ENCODE results near the gene WASF1.
"Not testable (repeated sequence)": the region's sequence is repeated elsewhere in the genome, so short reads cannot be mapped to it uniquely, and the experiment has no call there.

Gene WASF1

DNA sequence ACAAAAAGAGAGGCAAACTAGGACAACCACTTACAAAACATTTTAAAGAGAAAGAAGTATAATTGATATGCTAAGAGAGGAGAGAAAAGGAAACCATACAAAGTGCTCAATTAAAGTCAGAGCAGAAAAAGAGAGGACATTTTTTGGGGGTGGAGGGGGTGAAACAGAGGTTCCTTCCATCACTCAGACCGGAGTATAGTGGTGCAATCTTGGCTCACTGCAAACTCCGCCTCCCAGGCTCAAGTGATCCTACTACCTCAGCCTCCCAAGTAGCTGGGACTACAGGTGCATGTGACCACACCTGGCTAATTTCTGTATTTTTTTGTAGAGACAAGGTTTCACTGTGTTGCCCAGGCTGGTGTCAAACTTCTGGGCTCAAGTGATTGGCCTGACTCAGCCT, 9.4 kb downstream of the WASF1 start:
- no peak for DNase-seq

DNA sequence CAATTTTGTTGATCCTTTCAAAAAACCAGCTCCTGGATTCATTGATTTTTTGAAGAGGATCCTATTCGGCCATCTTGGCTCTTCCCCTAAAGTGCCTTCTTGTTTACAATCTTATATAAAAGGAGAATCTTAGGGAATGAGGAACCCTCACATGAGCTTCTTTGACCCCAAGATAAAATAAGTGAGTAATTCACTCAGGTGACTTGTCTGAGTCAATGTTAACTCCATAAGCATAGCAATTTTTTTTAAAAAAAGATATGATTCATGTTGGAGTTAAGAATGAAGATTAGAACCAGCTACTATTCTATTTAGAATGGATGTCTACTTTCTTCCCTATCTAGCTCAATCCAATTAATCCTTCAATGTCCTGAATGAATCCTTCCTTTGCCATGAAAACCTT, 21.0 kb downstream of the WASF1 start:
- no peak for DNase-seq

DNA sequence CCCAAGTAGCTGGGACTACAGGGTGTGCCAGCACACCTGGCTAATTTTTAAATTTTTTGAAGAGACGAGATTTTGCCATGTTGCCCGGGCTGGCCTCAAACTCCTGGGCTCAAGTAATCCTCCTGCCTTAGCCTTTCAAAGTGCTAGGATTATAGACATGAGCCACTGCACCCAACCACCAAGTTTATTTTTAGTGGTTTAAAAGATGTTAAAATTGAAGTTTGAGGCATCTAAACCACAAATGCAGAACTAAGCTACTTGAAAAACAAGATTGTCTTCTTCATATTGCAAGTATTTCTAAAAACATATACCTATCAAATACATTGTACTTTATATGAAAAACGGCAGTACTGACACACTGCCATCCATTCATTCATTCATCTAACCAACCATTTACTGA, 31.6 kb downstream of the WASF1 start:
- DNase-seq = no peak

DNA sequence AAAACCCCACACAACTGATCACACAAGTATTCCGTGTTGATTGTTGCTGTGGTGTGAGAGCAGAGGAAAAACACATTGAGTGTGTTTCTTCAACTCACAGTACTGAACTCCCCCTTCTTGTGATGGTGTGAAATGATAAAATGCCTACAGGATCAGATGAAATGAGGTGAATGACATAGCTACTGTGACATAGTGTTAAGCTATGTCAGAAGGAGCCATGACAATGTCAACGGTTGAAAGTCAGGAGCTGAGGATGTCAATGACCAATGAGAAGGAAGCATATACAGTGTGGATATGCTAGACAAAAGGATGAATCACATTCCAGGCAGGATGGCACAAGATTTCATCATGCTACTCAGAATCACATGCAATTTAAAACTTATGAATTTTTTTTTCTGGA, 38.8 kb downstream of the WASF1 start:
- DNase-seq = no peak

DNA sequence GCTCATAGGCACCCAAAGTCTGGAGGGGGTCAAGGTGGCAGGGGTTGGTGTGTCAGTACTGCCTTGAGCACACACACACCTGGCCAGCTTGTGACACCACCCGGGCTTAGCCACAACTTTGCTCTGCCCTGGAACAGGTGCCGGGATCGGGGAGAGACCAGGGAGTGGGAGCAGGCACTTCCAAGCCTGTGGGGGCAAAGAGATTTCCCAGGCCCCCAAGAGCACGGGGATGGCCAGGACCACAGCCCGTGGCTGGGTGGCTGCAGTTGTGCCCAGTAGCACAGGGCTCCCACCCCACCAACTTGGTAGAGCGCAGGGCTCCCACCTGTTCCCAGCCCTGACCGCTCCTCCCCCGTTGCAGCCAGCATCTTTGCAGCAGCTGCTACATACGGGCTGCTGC, 40.4 kb downstream of the WASF1 start:
- no peak for DNase-seq

DNA sequence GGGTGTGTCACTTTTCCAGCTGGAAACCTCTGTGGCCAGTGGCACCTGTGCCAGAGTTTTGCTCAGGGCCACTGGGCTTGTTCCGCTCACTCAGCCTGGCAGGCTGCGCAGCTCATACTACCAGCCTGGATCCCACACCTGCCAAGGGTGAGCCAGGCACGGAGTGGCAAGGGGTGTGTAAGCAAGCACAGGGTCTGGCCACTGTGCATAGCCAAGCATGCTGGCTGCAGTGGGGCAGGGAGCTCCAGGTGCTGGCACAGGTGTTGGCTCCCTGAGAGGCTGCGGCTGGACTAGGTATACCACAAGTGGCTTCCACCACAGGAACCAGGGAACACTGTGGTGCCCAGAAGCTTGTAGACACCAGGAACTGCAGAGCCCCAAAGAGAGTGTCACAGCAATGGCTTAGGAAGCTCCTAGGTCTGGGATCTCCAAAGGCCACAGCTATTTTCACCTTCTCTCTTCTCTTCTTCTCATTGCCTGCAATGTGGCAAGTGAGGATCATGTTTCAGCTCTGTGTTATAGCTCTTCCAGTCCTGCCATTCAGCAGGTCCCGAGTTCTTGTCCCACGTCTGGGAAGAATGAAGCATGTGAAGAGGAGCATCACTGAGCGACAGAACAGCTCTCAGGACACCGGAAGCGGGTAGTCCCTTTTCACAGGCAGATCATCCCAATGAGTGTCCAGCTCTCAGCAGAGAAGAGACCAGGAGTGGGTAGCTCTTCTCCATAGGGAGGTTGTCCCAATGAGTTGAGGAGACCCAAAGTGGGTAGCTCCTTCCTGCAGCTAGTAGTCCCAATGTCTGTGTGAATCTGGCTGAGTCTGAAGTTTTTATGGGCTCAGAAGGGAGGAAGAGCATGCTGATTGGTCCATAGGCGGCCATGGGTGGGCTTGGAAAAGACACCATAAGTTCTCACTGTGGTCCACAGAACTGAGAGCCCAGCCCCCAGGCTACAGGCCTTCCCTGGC, 41.3 kb downstream of the WASF1 start:
- DNase-seq = no peak

DNA sequence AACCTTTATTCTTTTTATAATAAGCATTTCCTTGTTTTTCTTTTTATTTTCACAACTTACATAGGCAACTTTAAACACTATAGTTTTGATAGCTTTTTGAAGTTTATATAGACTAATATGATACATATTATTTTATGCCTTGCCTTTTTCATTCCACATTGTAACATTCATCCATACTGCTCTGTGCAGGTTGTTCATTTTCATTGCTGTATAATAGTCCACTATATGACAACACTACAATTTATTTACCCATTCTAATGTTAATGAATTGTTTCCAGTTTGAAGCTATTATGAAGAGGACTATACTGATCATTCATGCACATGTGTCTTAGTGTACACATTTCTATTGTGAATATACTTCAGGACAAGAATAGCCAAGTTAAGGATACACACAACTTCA, 49.1 kb downstream of the WASF1 start:
- no peak for DNase-seq

GRCh38 chr6:110128418-110128817, 51.1 kb downstream of the WASF1 start:
- no peak for DNase-seq

- DNase-seq = no peak
Measured at GRCh38 chr6:110125361-110125760, 54.1 kb downstream of the WASF1 start.

DNA sequence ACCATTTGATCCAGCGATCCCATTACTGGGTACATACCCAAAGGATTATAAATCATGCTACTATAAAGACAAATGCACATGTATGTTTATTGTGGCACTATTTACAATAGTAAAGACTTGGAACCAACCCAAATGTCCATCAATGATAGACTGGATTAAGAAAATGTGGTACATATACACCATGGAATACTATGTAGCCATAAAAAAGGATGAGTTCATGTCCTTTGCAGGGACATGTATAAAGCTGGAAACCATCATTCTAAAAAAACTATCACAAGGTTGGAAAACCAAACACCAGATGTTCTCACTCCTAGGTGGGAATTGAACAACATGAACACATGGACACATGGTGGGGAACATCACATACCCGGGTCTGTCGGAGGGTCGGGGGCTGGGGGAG, 57.8 kb downstream of the WASF1 start:
- not testable (repeated sequence) for DNase-seq

DNA sequence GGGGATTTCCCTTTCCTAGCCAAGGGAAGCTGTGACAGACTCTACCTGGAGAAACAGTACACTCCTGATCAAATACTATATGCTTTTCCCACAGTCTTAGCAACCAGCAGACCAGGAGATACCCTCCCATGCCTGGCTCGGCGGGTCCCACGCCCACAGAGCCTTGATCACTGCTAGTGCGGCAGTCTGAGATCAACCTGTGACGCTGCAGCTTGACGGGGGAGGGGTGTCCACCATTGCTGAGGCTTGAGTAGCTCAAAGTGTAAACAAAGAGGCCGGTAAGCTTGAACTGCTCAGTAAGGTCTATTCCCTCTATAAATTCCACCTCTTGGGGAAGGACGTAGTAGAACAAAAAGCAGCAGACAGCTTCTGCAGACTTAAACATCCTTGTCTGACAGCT, 63.2 kb downstream of the WASF1 start:
- DNase-seq = no peak

DNA sequence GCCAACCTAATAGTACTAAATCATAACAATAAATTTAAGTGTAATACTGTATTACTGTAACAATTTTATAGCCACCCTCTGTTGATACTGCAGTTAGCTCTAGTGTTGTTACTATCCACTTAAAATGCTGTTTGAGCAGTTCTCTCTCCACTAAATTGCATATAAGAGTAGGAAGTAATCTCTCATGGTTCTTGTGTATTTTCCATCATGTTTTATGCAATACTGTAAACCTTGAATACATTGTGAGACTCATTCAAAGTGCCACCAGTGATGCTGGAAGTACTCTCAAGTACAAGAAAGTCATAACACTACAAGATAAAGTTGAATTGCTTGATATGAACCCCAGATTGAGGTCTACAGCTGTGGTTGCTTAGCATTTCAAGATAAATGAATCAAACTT, 65.5 kb downstream of the WASF1 start:
- no peak for DNase-seq

GRCh38 chr6:110105296-110105695, 74.2 kb downstream of the WASF1 start:
- DNase-seq = no peak

GRCh38 chr6:110103260-110103659, 76.2 kb downstream of the WASF1 start:
- no peak for DNase-seq

DNA sequence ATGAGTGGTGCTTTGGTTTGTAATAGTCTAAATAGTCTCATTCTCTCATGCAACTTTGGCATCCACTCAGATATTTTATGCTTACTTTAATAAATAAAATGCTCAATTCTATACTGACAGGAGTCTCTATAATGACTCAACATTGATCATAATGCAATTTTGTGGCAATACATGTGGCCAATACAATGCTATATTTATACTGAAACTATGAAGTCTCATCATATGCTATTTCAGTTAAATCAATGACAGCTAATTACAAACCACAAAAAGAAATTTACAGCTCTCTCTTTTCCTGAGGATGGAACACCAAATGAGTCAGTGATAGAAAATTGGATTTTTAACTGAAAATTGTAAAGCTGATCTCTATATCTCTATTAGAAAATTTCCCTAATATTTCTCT, 77.1 kb downstream of the WASF1 start:
- DNase-seq = no peak

DNA sequence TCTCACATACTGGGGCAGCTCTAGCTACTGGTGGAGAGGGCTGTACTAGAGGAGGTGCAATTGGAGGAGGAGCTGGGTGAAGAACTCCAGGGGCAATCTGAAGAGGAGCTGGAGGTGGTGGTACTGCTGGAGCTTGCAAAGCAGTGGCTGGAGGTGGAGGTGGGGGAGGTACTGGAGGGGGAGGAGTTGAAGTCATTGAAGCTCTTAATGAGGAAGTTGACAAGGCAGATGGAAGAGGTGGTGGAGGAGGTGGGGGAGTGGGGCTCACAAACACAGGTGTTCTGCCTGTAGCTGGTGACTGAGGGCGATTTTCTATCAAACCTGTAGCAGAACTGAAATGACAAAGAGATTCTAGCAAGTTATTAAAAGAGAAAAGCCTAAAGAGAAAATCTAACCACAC, 77.6 kb downstream of the WASF1 start:
- DNase-seq = no peak

DNA sequence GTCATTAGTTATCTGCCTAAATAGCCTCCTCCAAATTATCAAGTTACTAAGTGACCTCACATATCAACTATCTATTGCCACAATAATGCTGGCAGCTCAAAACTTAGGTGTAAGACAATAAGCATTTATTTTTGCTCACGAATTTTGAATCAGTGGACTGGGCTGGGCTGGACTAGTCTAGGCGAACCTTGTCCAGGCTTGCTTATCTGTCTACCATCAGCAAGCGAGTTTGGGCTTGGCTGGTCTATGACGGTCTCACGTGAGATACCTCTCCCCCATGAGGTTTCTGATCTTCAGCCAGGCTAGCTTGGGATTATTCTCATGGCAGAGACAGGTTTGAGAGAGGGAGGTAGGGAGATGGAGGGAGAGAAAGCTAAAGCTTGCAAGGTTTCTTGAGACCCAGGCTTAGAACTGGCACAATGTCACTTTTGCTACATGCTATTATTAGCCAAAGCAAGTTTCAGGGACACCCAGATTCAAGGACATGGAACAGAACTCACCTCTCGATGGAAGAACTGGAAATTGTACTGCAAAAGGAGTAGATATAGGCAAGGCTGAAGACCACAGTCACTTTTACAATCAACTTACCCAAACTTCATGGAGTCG, 80.9 kb downstream of the WASF1 start:
- DNase-seq = no peak

- no peak for DNase-seq
Measured at GRCh38 chr6:110097443-110097842, 82.0 kb downstream of the WASF1 start.

DNA sequence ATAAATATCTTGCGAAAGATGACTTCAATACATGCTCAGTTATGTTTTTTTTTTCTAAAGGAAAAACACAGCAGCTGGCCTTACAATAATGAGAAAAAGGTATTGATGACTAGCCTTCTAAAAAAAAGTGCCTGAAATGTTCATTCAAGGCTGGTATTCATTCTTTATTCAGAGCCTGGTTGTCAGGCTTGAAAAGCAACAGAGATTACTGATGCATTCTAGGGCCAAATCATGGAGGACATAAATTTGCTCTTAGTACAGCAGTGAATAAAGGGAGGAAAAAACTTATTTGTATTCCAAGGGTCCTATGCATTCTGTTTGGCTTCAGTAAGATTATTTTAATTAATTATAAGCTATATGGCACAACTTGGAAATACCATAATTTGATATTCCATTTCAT, 83.5 kb downstream of the WASF1 start:
- DNase-seq = no peak

- no peak for DNase-seq
Measured at GRCh38 chr6:110095101-110095500, 84.4 kb downstream of the WASF1 start.

GRCh38 chr6:110093981-110094380, 85.5 kb downstream of the WASF1 start:
- DNase-seq = no peak

DNA sequence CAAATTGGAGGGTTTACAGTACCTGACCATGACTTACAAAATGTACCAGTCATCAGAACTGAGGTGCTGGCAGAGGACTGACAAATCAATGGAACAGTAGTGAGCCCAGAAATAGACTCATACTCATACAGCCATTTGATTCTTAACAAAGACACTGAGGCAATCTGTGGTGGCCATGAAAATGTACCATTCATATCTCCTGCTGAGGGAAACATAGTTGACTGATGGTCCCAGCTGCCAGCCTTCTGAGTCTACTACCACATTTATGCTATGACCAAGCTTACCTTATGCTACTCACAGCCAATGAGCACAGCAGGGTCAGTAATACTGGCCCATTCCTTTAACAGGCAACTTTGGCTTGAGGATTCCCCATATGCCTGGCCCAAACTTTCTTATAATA, 88.6 kb downstream of the WASF1 start:
- no peak for DNase-seq

GRCh38 chr6:110089323-110089722, 90.1 kb downstream of the WASF1 start:
- no peak for DNase-seq

- no peak for DNase-seq
Measured at GRCh38 chr6:110085285-110085684, 94.2 kb downstream of the WASF1 start.

All from CD4-positive, alpha-beta T cell treated with Interleukin-4 for 4 hours (primary cell).